K562 (cell line): ENCODE results near the gene POLR2A. TPM values are rescaled to one million over a fixed set of nuclear protein-coding genes. Genes with fewer than 3 reads are reported as not detected.

Experiments used
- ATAC-seq: fragments of 200-7000 bp; cut with Tn5 transposase; 3 replicates; pipeline ENCODE4 v1.9.1; 2020; ENCODE audit warnings: moderate library complexity
- BruUV-seq: library from RNA; stranded (reverse); fragments of 400-500 nt; replicated peaks from 2 replicates; lab custom pipeline; 2021; lab: Mats Ljungman, UMichigan
- CTCF ChIA-PET: fragments of 300-600 bp; formaldehyde crosslinking; extraction: SDS; loops from one replicate; lab custom pipeline; 2021; ENCODE audit warnings: low intra/inter-chr PET ratio; lab: Yijun Ruan, JAX
- POLR2A ChIA-PET: fragments of 300-600, 350-650 bp; sonication (Branson Sonifier 250); formaldehyde crosslinking; extraction: SDS; loops from one replicate; lab custom pipeline; 2021; ENCODE audit warnings: antibody characterized with exemption, inconsistent platforms; lab: Yijun Ruan, JAX
- DNase-seq, 4 experiments: peaks; one replicate each; pipeline versions ENCODE4 v3.0.0 to v3.0.0-alpha.2; 2011 to 2018; ENCODE audit warnings: low spot score in 3 of 4, mixed read lengths in 3 of 4; ENCODE audit errors: extremely low read depth in 1 of 4
- FAIRE-seq: peaks from 2 replicates; lab custom pipeline; 2011; peaks lifted over from hg19 to GRCh38; lab: Jason Lieb, UNC
- H2AFZ ChIP-seq: 2 replicates; pipeline ENCODE4 v1.6.0; 2011; ENCODE audit warnings: low read depth, low read length, control low read depth, inconsistent platforms
- H3K27ac ChIP-seq: fragments of 200-600 bp; 3 replicates; pipeline ENCODE4 v1.8.0; 2011; ENCODE audit warnings: low read depth, mild to moderate bottlenecking, control low read depth, inconsistent platforms, low read length, moderate library complexity, mixed read lengths; ENCODE audit errors: extremely low read depth
- H3K27me3 ChIP-seq, 2 experiments: fragments of 300-600 bp in 1 of 2; 2 replicates in 1 of 2; 3 replicates in 1 of 2; pipeline versions ENCODE4 v1.6.0 to v1.8.0; 2011; ENCODE audit warnings: inconsistent platforms in 2 of 2, low read length in 2 of 2, mild to moderate bottlenecking in 1 of 2, mixed read lengths in 1 of 2, moderate library complexity in 1 of 2; ENCODE audit not compliant: control insufficient read depth in 2 of 2, insufficient read depth in 2 of 2
- H3K36me3 ChIP-seq: fragments of 300-600 bp; 3 replicates; pipeline ENCODE4 v1.8.0; 2011; ENCODE audit warnings: mild to moderate bottlenecking, low read length, inconsistent platforms; ENCODE audit not compliant: control insufficient read depth, insufficient read depth
- H3K4me1 ChIP-seq, 2 experiments: fragments of 200-600 bp in 1 of 2; replicated peaks in 1 of 2; 2 replicates in 1 of 2; 3 replicates in 1 of 2; pipeline versions ENCODE4 v1.5.1 to v1.8.0; 2011; ENCODE audit warnings: inconsistent platforms in 2 of 2, low read length in 2 of 2, mild to moderate bottlenecking in 1 of 2, mixed read lengths in 1 of 2, moderate library complexity in 1 of 2; ENCODE audit not compliant: control insufficient read depth in 2 of 2, insufficient read depth in 2 of 2
- H3K4me2 ChIP-seq: 2 replicates; pipeline ENCODE4 v1.6.1; 2011; ENCODE audit warnings: low read length, control low read depth, inconsistent platforms, mixed read lengths; ENCODE audit not compliant: insufficient read depth
- H3K4me3 ChIP-seq: fragments of 200-600 bp; sonication (generic), shearing (Covaris generic); 2 replicates; pipeline ENCODE4 v1.5.1; 2016; ENCODE audit warnings: control low read depth, inconsistent platforms
- H3K79me2 ChIP-seq: fragments of 200-600 bp; 3 replicates; pipeline ENCODE4 v1.8.0; 2011; ENCODE audit warnings: low read length, inconsistent platforms; ENCODE audit not compliant: control insufficient read depth, insufficient read depth
- H3K9ac ChIP-seq, 2 experiments: 2 replicates each; pipeline versions ENCODE4 v1.6.0 to v1.6.1; 2011; ENCODE audit warnings: low read depth in 2 of 2, low read length in 2 of 2, control low read depth in 1 of 2, inconsistent platforms in 1 of 2, mild to moderate bottlenecking in 1 of 2, mixed read lengths in 1 of 2; ENCODE audit not compliant: insufficient read depth in 1 of 2
- H3K9me1 ChIP-seq: one replicate; pipeline ENCODE4 v1.6.0; 2011; ENCODE audit warnings: inconsistent platforms, mild to moderate bottlenecking, low read length, moderate library complexity; ENCODE audit not compliant: control insufficient read depth, insufficient read depth
- H3K9me3 ChIP-seq: replicated peaks from 2 replicates; pipeline ENCODE4 v1.5.1; 2011; ENCODE audit warnings: low read depth, low read length, inconsistent platforms; ENCODE audit not compliant: control insufficient read depth, insufficient read depth
- H4K20me1 ChIP-seq: replicated peaks from 2 replicates; pipeline ENCODE4 v1.6.1; 2011; ENCODE audit warnings: low read length, inconsistent platforms, mixed read lengths; ENCODE audit not compliant: control insufficient read depth, insufficient read depth
- CBFB ChIP-seq: sonication (generic); formaldehyde crosslinking; IDR thresholded peaks from 2 replicates; pipeline ENCODE4 v1.4.0; 2020; ENCODE audit warnings: mild to moderate bottlenecking, missing genetic modification reagents
- POLR2G ChIP-seq: fragments of 200-400 bp; formaldehyde crosslinking; IDR thresholded peaks from 2 replicates; pipeline ENCODE4 v1.6.1; 2017; ENCODE audit warnings: low read depth, mild to moderate bottlenecking, antibody characterized with exemption, low read length, moderate library complexity
- WGBS: fragments of 100-300 bp; shearing (Covaris generic); methylation state at CpG from one replicate; pipeline ENCODE4 v1.1.6; 2016; ENCODE audit warnings: low coverage, mixed read lengths; ENCODE audit not compliant: insufficient coverage; ENCODE audit errors: missing lambda C conversion rate; 5-methylcytosine and 5-hydroxymethylcytosine counted together
- in situ Hi-C: fragments of 300-500 bp; cut with MboI; formaldehyde crosslinking; loops from 4 replicates; pipeline ENCODE4 v1.15.0; 2018; ENCODE audit warnings: inconsistent platforms, mixed read lengths
- intact Hi-C: fragments of 100-400 bp; cut with micrococcal nuclease; formaldehyde crosslinking; loops from 2 replicates; pipeline ENCODE4 v1.14.2; 2022
- polyA plus RNA-seq, 8 experiments: library from polyadenylated mRNA; depleted of rRNA in 4 of 8; stranded (reverse) in 5 of 8; unstranded in 3 of 8; fragments of >200 nt; fragmentation: Nextera tagmentation in 2 of 8; fragmentation: Illumina TruSeq in 1 of 8; extraction: Ambion mirVana in 2 of 8; extraction: Trizol in 1 of 8; gene quantifications; 2 replicates each; pipeline versions ENCODE4 v1.2.1 to v1.2.3, GENCODE V29; 2011 to 2014; ENCODE audit warnings: inconsistent platforms in 1 of 8, missing spikeins in 1 of 8
- total RNA-seq, 7 experiments: library from RNA; depleted of rRNA in 6 of 7; stranded (reverse); fragments of >200 nt in 6 of 7; fragmentation: Illumina TruSeq in 2 of 7; extraction: Trizol in 2 of 7; gene quantifications; 2 replicates each; pipeline versions ENCODE4 v1.2.1 to v1.2.3, GENCODE V29; 2011 to 2021; ENCODE audit warnings: low replicate concordance in 1 of 7
- TF ChIP-seq, protein P1 (sequence below): fragments of 200-400 bp; formaldehyde crosslinking; IDR thresholded peaks from 2 replicates; pipeline ENCODE4 v1.6.1; 2017; ENCODE audit warnings: mild to moderate bottlenecking, low read depth, low read length, moderate library complexity

The POLR2A gene
- total and polyA plus RNA-seq, 9 of the 15 experiments (the other 6 are each of a cell fraction or from before 2014, with no cell fraction given): 1.3 to 109 (median 12.4) TPM

DNA sequence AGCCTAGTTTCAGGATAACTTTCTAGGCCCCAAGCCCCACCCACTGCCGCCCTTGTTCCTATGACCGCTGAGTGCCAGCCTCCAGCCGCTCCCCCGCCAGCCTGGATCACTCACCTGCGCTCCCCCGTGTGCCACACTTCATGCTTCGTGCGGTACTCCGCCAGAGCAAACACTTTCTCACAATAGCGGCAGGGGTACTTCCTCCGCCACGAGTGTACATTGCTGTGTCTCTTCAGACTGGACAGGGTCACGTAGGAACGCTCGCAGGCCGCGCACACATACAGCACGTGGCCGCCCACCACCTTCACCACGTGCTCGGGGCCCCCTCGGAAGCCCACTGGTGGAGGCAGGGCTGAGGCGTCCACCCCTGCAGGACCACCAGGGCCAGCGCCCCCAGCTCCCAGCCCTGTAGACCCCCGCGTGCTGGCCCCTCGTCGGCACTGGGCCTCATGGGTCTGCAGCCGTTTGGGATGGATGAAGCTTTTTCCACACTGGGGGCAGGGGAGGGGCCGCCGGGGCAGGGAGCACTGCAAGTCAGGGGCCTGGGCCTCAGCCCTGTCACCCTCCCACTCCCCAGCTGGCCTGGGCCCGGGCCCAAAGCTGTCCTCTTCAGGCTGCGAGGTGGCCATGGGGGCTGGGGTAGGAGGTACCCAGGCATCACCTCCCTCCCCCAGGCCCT lies 18.4 kb upstream of the POLR2A start:
- no peak overlapping the region for H3K9ac ChIP-seq
- CTCF ChIA-PET: no interaction called here

More for the DNA sequence above, 18.4 kb upstream of the POLR2A start:
- POLR2A ChIA-PET: interaction anchor here (0.5 to 2.0 kb wide), 5 partner anchors 9 to 21 kb away, joined by 3 to 6 read pairs (median 4); no protein-coding TSS in a partner anchor
- H3K27ac ChIP-seq: no peak overlapping the region
- in situ Hi-C loops: no loop called here
- peak; percentile 25; the same call in 1 of the 2 replicates for TF ChIP-seq POLR2G
- TF ChIP-seq, protein P1, sequence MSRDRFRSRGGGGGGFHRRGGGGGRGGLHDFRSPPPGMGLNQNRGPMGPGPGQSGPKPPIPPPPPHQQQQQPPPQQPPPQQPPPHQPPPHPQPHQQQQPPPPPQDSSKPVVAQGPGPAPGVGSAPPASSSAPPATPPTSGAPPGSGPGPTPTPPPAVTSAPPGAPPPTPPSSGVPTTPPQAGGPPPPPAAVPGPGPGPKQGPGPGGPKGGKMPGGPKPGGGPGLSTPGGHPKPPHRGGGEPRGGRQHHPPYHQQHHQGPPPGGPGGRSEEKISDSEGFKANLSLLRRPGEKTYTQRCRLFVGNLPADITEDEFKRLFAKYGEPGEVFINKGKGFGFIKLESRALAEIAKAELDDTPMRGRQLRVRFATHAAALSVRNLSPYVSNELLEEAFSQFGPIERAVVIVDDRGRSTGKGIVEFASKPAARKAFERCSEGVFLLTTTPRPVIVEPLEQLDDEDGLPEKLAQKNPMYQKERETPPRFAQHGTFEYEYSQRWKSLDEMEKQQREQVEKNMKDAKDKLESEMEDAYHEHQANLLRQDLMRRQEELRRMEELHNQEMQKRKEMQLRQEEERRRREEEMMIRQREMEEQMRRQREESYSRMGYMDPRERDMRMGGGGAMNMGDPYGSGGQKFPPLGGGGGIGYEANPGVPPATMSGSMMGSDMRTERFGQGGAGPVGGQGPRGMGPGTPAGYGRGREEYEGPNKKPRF: no peak
- TF ChIP-seq CBFB (CRISPR knock-in tag): no peak
- ATAC-seq: no peak
- no peaks in the 10 kb centered on the region for H3K27me3 ChIP-seq
- WGBS: 95% methylated on average over 13 of the region's 33 CpGs
- peaks cover 8 to 29% of the 10 kb centered on the region in 2 experiments for H3K4me1 ChIP-seq
- H3K4me3 ChIP-seq: no peak overlapping the region
- no peaks in the 10 kb centered on the region for H3K9me3 ChIP-seq
- BruUV-seq: no TSS peak
- H4K20me1 ChIP-seq: no peaks in the 10 kb centered on the region
- peaks cover 9% of the 10 kb centered on the region for H3K79me2 ChIP-seq
- H3K9me1 ChIP-seq: no peaks in the 10 kb centered on the region
- H3K36me3 ChIP-seq: peaks cover 37% of the 10 kb centered on the region; the same call in 1 of the 3 replicates
- no peak overlapping the region for H2AFZ ChIP-seq
- no peak for FAIRE-seq
- no peak for DNase-seq
- intact Hi-C loops: no loop called here
- H3K4me2 ChIP-seq: no peak overlapping the region
